Gastroesophageal sphincter (tissue), 4 donors: ENCODE measurements around the gene ADAM29. TPM values are rescaled to one million over a fixed set of nuclear protein-coding genes. Genes with fewer than 3 reads are reported as not detected.

Experiments used
- ATAC-seq: fragments of 150-250 bp; one replicate; pipeline ENCODE4 v1.9.1; 2016; ENCODE audit warnings: mild to moderate bottlenecking, moderate library complexity
- H3K27ac ChIP-seq, 4 donors: fragments of 200-600 bp; sonication (generic) in 3 of 4; 1 replicate in 3 of 4; 2 replicates in 1 of 4; pipeline ENCODE4 v1.5.1; 2016 to 2019
- H3K27me3 ChIP-seq: fragments of 200-600 bp; sonication (generic); one replicate; pipeline ENCODE4 v1.5.1; 2019
- H3K36me3 ChIP-seq, 2 donors: fragments of 200-600 bp; sonication (generic); one replicate each; pipeline ENCODE4 v1.5.1; 2019; ENCODE audit warnings: control low read depth in 1 of 2
- H3K4me1 ChIP-seq, 3 donors: fragments of 200-600 bp; sonication (generic); 1 replicate in 2 of 3; 2 replicates in 1 of 3; pipeline ENCODE4 v1.5.1; 2016 to 2019; ENCODE audit warnings: control low read depth in 2 of 3
- H3K4me3 ChIP-seq, 2 donors: fragments of 200-600 bp; sonication (generic); one replicate each; pipeline ENCODE4 v1.5.1; 2019; ENCODE audit warnings: mild to moderate bottlenecking in 1 of 2, moderate library complexity in 1 of 2
- H3K9me3 ChIP-seq, 3 donors: fragments of 200-600 bp; sonication (generic); one replicate each; pipeline ENCODE4 v1.5.1; 2017 to 2019; ENCODE audit warnings: control low read depth in 2 of 3
- CTCF ChIP-seq, 4 experiments: fragments of 200-600 bp in 2 of 4; fragments of 450-650 bp in 2 of 4; sonication (generic) in 1 of 4; IDR thresholded peaks; one replicate each; pipeline ENCODE4 v1.5.1; 2017 to 2019; ENCODE audit warnings: antibody characterized with exemption in 4 of 4, mild to moderate bottlenecking in 2 of 4, moderate library complexity in 2 of 4
- EP300 ChIP-seq: sonication (generic); formaldehyde crosslinking; IDR thresholded peaks from one replicate; pipeline ENCODE4 v1.6.1; 2017; ENCODE audit warnings: antibody characterized with exemption, mild to moderate bottlenecking
- POLR2A ChIP-seq, 2 donors: fragments of 450-650 bp; IDR thresholded peaks; one replicate each; pipeline ENCODE4 v1.6.1; 2017; ENCODE audit warnings: antibody characterized with exemption in 2 of 2, mild to moderate bottlenecking in 2 of 2, moderate library complexity in 1 of 2
- POLR2AphosphoS5 ChIP-seq: sonication (generic); formaldehyde crosslinking; IDR thresholded peaks from one replicate; pipeline ENCODE4 v1.6.1; 2017; ENCODE audit warnings: antibody characterized with exemption
- WGBS, 2 donors: methylation state at CpG; one replicate each; pipeline ENCODE4 v1.1.5; 2018; ENCODE audit warnings: low coverage in 1 of 2; 5-methylcytosine and 5-hydroxymethylcytosine counted together
- total RNA-seq, 4 donors: library from RNA; depleted of rRNA; stranded (reverse); fragments of >200 nt; gene quantifications; one replicate each; pipeline ENCODE4 v1.1.0, GENCODE V29; 2016

The ADAM29 gene
- total RNA-seq, 4 donors from 2014 or later: not detected

DNA sequence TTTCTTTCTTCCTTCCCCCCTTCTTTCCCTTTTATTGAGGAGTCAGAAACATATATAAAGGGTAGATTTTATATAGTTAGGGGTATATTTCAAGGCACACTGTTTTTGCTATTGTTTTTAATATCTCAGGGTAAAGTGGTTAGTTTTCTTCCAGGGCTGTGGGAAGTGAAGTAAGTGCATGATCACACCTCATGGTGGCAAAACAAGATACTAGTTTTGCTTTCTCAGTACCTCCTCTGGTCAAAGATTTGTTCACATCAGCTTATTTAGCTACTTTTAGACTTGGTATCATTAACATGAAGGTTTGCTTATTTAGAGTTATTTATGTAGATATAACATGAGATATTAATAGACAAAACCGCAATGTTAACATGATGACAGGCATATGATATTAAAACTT is 21.8 kb downstream of the ADAM29 start:
- Histone ChIP-seq H3K4me1 (no peaks in the 10 kb centered on the region), H3K27me3 (no peaks in the 10 kb centered on the region), H3K36me3 (no peaks in the 10 kb centered on the region), H3K9me3 (no peaks in the 10 kb centered on the region), H3K27ac (no peak overlapping the region), H3K4me3 (no peak overlapping the region)
- WGBS, 2 donors: 60 to 68% methylated on average over 1 of the region's 1 CpG
- no peak for TF ChIP-seq POLR2AphosphoS5
- no peak for TF ChIP-seq POLR2A (IDR thresholded peaks at IDR 0.05)
- no peak for TF ChIP-seq CTCF (IDR thresholded peaks at IDR 0.05)
- no peak for TF ChIP-seq EP300
- ATAC-seq: no peak

GRCh38 chr4:174946246-174946645 is 28.1 kb downstream of the ADAM29 start:
- Histone ChIP-seq H3K9me3 (peaks cover 0 to 6% (median 0%) of the 10 kb centered on the region in 3 donors), H3K4me3 (no peak overlapping the region), H3K4me1 (no peaks in the 10 kb centered on the region), H3K27me3 (no peaks in the 10 kb centered on the region), H3K27ac (no peak overlapping the region), H3K36me3 (no peaks in the 10 kb centered on the region)
- no peak for ATAC-seq
- TF ChIP-seq POLR2A (IDR thresholded peaks at IDR 0.05) (no peak), EP300 (no peak)

- H3K27ac ChIP-seq: no peak overlapping the region
- H3K9me3 ChIP-seq: peaks cover 0 to 6% (median 0%) of the 10 kb centered on the region in 3 donors
- H3K36me3 ChIP-seq: no peaks in the 10 kb centered on the region
- H3K4me3 ChIP-seq: no peak overlapping the region
- TF ChIP-seq CTCF (IDR thresholded peaks at IDR 0.05): no peak
- 80 to 90% methylated on average over 5 to 8 of the region's 8 CpGs for WGBS, 2 donors
- H3K27me3 ChIP-seq: no peaks in the 10 kb centered on the region
- H3K4me1 ChIP-seq: no peaks in the 10 kb centered on the region
- no peak for ATAC-seq
Observed at GRCh38 chr4:174948826-174949225, 30.7 kb downstream of the ADAM29 start.

- TF ChIP-seq CTCF (IDR thresholded peaks at IDR 0.05) (no peak), POLR2AphosphoS5 (no peak), POLR2A (IDR thresholded peaks at IDR 0.05) (no peak), EP300 (no peak)
- Histone ChIP-seq H3K27me3 (no peaks in the 10 kb centered on the region), H3K36me3 (no peaks in the 10 kb centered on the region), H3K27ac (no peak overlapping the region), H3K4me1 (no peaks in the 10 kb centered on the region), H3K9me3 (no peaks in the 10 kb centered on the region), H3K4me3 (no peak overlapping the region)
- 78% methylated on average over 3 of the region's 3 CpGs; no CpG with 5 or more reads in 1 of the 2 donors for WGBS, 2 donors
- no peak for ATAC-seq
Observed at GRCh38 chr4:174972911-174973310, 54.8 kb downstream of the ADAM29 start.

- WGBS, 2 donors: 78 to 83% methylated on average over 2 of the region's 2 CpGs
- Histone ChIP-seq H3K27ac (no peak overlapping the region), H3K27me3 (no peaks in the 10 kb centered on the region), H3K4me3 (no peak overlapping the region), H3K9me3 (no peaks in the 10 kb centered on the region), H3K4me1 (no peaks in the 10 kb centered on the region), H3K36me3 (no peaks in the 10 kb centered on the region)
- TF ChIP-seq POLR2A (IDR thresholded peaks at IDR 0.05): no peak
- no peak for TF ChIP-seq POLR2AphosphoS5
- no peak for TF ChIP-seq EP300
- no peak for TF ChIP-seq CTCF (IDR thresholded peaks at IDR 0.05)
- no peak for ATAC-seq
Observed at GRCh38 chr4:174973336-174973735, 55.2 kb downstream of the ADAM29 start.
